PC-3 (cell line): ENCODE data around the gene DGUOK. TPM values are rescaled to one million over a fixed set of nuclear protein-coding genes. Genes with fewer than 3 reads are reported as not detected.

Source experiments
- ATAC-seq: fragments of 200-7000 bp; cut with Tn5 transposase; 2 replicates; pipeline ENCODE4 v1.9.1; 2020; ENCODE audit warnings: mild to moderate bottlenecking, moderate library complexity
- BruUV-seq: library from RNA; stranded (reverse); fragments of 400-500 nt; replicated peaks from 2 replicates; lab custom pipeline; 2021; lab: Mats Ljungman, UMichigan
- CTCF ChIA-PET: fragments of 300-600 bp; sonication (Branson Sonifier 250); formaldehyde crosslinking; loops from one replicate; lab custom pipeline; 2022; ENCODE audit warnings: antibody characterized with exemption; lab: Charles Lee
- POLR2A ChIA-PET: fragments of 300-600 bp; sonication (Branson Sonifier 250); formaldehyde crosslinking; loops from one replicate; lab custom pipeline; 2022; ENCODE audit warnings: antibody characterized with exemption; ENCODE audit not compliant: unreplicated experiment; lab: Charles Lee
- DNase-seq: peaks from one replicate; pipeline ENCODE4 v3.0.0-alpha.2; 2015
- H2AFZ ChIP-seq: fragments of 300-600 bp; sonication (generic); 2 replicates; pipeline ENCODE4 v1.6.0; 2016; ENCODE audit warnings: antibody characterized with exemption, low read length
- H3F3A ChIP-seq: fragments of 300-600 bp; sonication (generic); one replicate; pipeline ENCODE4 v1.6.0; 2017; ENCODE audit warnings: antibody characterized with exemption, low read length, control low read depth, mild to moderate bottlenecking; ENCODE audit not compliant: unreplicated experiment
- H3K27ac ChIP-seq: fragments of 300-600 bp; sonication (generic); 2 replicates; pipeline ENCODE4 v1.5.1; 2016; ENCODE audit warnings: mild to moderate bottlenecking, low read length
- H3K27me3 ChIP-seq: fragments of 300-600 bp; sonication (generic); 2 replicates; pipeline ENCODE4 v1.6.1; 2016; ENCODE audit warnings: low read length, mixed read lengths
- H3K36me3 ChIP-seq: fragments of 300-600 bp; sonication (generic); 2 replicates; pipeline ENCODE4 v1.6.1; 2016; ENCODE audit warnings: low read depth, mixed run types, low read length, mixed read lengths
- H3K4me1 ChIP-seq: fragments of 300-600 bp; sonication (generic); 2 replicates; pipeline ENCODE4 v1.5.1; 2016; ENCODE audit warnings: low read length; ENCODE audit not compliant: insufficient read depth
- H3K4me2 ChIP-seq: fragments of 300-600 bp; sonication (generic); 2 replicates; pipeline ENCODE4 v1.6.0; 2016; ENCODE audit warnings: low read length
- H3K4me3 ChIP-seq: fragments of 300-600 bp; sonication (generic); 2 replicates; pipeline ENCODE4 v1.5.1; 2016; ENCODE audit warnings: mild to moderate bottlenecking, low read length, mixed read lengths
- H3K79me2 ChIP-seq: fragments of 300-600 bp; sonication (generic); 2 replicates; pipeline ENCODE4 v1.6.1; 2017; ENCODE audit warnings: low read length, mixed read lengths
- H3K9ac ChIP-seq: fragments of 300-600 bp; sonication (generic); 2 replicates; pipeline ENCODE4 v1.6.0; 2016; ENCODE audit warnings: mild to moderate bottlenecking, low read length
- H3K9me2 ChIP-seq: fragments of 300-600 bp; sonication (generic); replicated peaks from 2 replicates; pipeline ENCODE4 v1.6.1; 2016; ENCODE audit warnings: mixed run types, low read length, mixed read lengths
- H3K9me3 ChIP-seq: fragments of 300-600 bp; sonication (generic); 2 replicates; pipeline ENCODE4 v1.6.1; 2016; ENCODE audit warnings: low read length, mixed read lengths
- H4K20me1 ChIP-seq: fragments of 300-600 bp; sonication (generic); 2 replicates; pipeline ENCODE4 v1.6.1; 2016; ENCODE audit warnings: low read length, mixed read lengths
- EZH2 ChIP-seq: fragments of 300-600 bp; sonication (generic); IDR thresholded peaks from one replicate; pipeline ENCODE4 v1.6.1; 2017; ENCODE audit warnings: antibody characterized with exemption, mild to moderate bottlenecking, low read length; ENCODE audit not compliant: unreplicated experiment
- EZH2phosphoT487 ChIP-seq: fragments of 300-600 bp; sonication (generic); IDR thresholded peaks from 2 replicates; pipeline ENCODE4 v1.6.1; 2018; ENCODE audit warnings: mild to moderate bottlenecking, antibody characterized with exemption, low read length, borderline replicate concordance
- intact Hi-C: fragments of 100-400 bp; cut with micrococcal nuclease; formaldehyde crosslinking; loops from 2 replicates; pipeline ENCODE4 v1.9.0; 2023
- total RNA-seq: library from RNA; depleted of rRNA; stranded (reverse); fragments of >200 nt; gene quantifications from 2 replicates; pipeline ENCODE4 v1.2.3, GENCODE V29; 2014
- TF ChIP-seq, protein P1 (sequence below): fragments of 300-600 bp; sonication (generic); conservative IDR thresholded peaks from 2 replicates; pipeline ENCODE4 v1.5.1; 2017; ENCODE audit warnings: antibody characterized with exemption, low read depth, mild to moderate bottlenecking, low read length

DGUOK gene
- total RNA-seq, 1 experiment from 2014 or later, result 61.3 TPM

- no TSS peak for BruUV-seq
- no peaks in the 10 kb centered on the region for H4K20me1 ChIP-seq
- TF ChIP-seq EZH2phosphoT487 (no peak), EZH2 (no peak)
- TF ChIP-seq, protein P1, sequence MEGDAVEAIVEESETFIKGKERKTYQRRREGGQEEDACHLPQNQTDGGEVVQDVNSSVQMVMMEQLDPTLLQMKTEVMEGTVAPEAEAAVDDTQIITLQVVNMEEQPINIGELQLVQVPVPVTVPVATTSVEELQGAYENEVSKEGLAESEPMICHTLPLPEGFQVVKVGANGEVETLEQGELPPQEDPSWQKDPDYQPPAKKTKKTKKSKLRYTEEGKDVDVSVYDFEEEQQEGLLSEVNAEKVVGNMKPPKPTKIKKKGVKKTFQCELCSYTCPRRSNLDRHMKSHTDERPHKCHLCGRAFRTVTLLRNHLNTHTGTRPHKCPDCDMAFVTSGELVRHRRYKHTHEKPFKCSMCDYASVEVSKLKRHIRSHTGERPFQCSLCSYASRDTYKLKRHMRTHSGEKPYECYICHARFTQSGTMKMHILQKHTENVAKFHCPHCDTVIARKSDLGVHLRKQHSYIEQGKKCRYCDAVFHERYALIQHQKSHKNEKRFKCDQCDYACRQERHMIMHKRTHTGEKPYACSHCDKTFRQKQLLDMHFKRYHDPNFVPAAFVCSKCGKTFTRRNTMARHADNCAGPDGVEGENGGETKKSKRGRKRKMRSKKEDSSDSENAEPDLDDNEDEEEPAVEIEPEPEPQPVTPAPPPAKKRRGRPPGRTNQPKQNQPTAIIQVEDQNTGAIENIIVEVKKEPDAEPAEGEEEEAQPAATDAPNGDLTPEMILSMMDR, result no peak
- no peaks in the 10 kb centered on the region for H3K36me3 ChIP-seq
- no peak overlapping the region for H3K4me2 ChIP-seq
- no peak overlapping the region for H3K4me3 ChIP-seq
- no peak for DNase-seq
- H3K27me3 ChIP-seq, result no peaks in the 10 kb centered on the region
- no peak overlapping the region for H3K9ac ChIP-seq
- H3K9me3 ChIP-seq, result no peaks in the 10 kb centered on the region
- peaks cover 5% of the 10 kb centered on the region for H3K4me1 ChIP-seq
- ChIA-PET POLR2A (no interaction called here), CTCF (no interaction called here)
- no peak overlapping the region for H3K27ac ChIP-seq
- H3K79me2 ChIP-seq, result no peaks in the 10 kb centered on the region
- no peak overlapping the region for H2AFZ ChIP-seq
- intact Hi-C loops, result no loop called here
- H3K9me2 ChIP-seq, result no peaks in the 10 kb centered on the region
- no peaks in the 10 kb centered on the region for H3F3A ChIP-seq
- ATAC-seq, result no peak
Measured at GRCh38 chr2:73891276-73891901, 35.3 kb upstream of the DGUOK start.

DNA sequence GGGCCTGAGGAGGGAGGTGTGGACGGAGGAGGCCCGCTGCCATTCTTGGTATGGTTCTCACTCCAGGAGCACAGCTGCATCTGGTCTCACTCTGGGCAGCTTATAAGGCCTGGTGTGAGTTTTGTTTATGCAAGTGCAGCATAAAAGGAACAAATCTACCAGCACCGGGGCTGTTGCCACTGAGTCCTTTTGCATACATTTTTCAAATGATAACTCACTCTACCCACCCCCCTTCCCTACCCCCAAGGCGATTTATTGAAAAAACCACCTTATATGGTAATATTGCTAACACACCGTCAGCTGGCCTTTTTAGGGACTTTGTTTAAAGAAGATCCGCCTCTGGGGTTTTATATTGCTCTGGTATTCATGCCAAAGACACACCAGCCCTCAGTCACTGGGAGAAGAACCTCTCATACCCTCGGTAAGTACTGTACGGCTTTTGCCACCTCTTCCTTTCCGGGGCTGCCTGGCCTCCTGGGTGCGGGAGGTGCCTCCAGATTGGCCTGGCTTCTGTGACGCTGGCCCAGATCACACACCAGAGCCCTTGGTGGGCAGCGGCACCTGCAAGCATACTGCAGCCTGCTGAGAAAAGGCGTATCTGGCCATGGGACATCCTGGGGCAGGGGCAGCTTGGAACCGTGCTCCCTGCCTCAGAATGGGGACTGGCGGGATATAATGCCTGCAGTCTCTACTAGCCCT is 33.9 kb upstream of the DGUOK start, which contains the start of gene ACTG2:
Gene ACTG2, plus strand, starts transcription at position 378 of the 699 bp plus-strand sequence. CDS start 8,304 bp downstream, outside the sequence.
- no TSS peak for BruUV-seq
- H3K9me2 ChIP-seq, result no peaks in the 10 kb centered on the region
- no peaks in the 10 kb centered on the region for H3K9me3 ChIP-seq
- TF ChIP-seq EZH2, result no peak
- no peak for TF ChIP-seq EZH2phosphoT487
- TF ChIP-seq, protein P1, result no peak
- intact Hi-C loops, result no loop called here
- no peaks in the 10 kb centered on the region for H4K20me1 ChIP-seq
- ChIA-PET POLR2A (no interaction called here), CTCF (no interaction called here)
- H3K27ac ChIP-seq, result no peak within 1 kb of the TSS
- no peak within 1 kb of the TSS for H3K4me2 ChIP-seq
- peak; percentile 9 for DNase-seq
- H3K9ac ChIP-seq, result no peak within 1 kb of the TSS
- peaks cover 1% of the 10 kb centered on the region for H3K4me1 ChIP-seq
- no peaks in the 10 kb centered on the region for H3K79me2 ChIP-seq
- no peak within 1 kb of the TSS for H3K4me3 ChIP-seq
- H3F3A ChIP-seq, result no peaks in the 10 kb centered on the region
- no peak for ATAC-seq
- no peaks in the 10 kb centered on the region for H3K36me3 ChIP-seq
- H3K27me3 ChIP-seq, result no peaks in the 10 kb centered on the region
- H2AFZ ChIP-seq, result no peak within 1 kb of the TSS
